Measurements from ENCODE around the gene KMT2E.

- TF ChIP-seq CTCF (IDR thresholded peaks at IDR 0.05; ENCODE audit: extremely low read depth in 1 of 2, insufficient read depth in 1 of 2, low read depth in 1 of 2, low read length in 2 of 2) (no peak), POLR2A (IDR thresholded peaks at IDR 0.05; ENCODE audit: low read depth, low read length) (no peak), POLR2AphosphoS5 (IDR thresholded peaks at IDR 0.05; ENCODE audit: insufficient read depth, low read depth, low read length) (no peak), EZH2 (IDR thresholded peaks at IDR 0.05; ENCODE audit: borderline replicate concordance, low read depth, low read length, severe bottlenecking) (no peak), JUN (IDR thresholded peaks at IDR 0.05; ENCODE audit: borderline replicate concordance, insufficient read depth, insufficient read length, low read depth) (no peak)
Measured at GRCh38 chr7:105019269-105019668, 5.3 kb downstream of the KMT2E start.

Data from endothelial cell of umbilical vein (primary cell).